Neuronal stem cell (in vitro differentiated cells): ENCODE results near the gene CDH13.

Experiments
- DNase-seq: peaks from one replicate; pipeline ENCODE4 v3.0.0-alpha.2; 2013; ENCODE audit warnings: low spot score
- H2AFZ ChIP-seq: one replicate; pipeline ENCODE4 v1.6.1; 2013; ENCODE audit warnings: mild to moderate bottlenecking, low read length, inconsistent platforms
- H2AK5ac ChIP-seq: 2 replicates; pipeline ENCODE4 v1.6.1; 2013; ENCODE audit warnings: low read depth, mild to moderate bottlenecking, inconsistent platforms, low read length, moderate library complexity, mixed read lengths
- H2BK120ac ChIP-seq: 2 replicates; pipeline ENCODE4 v1.6.1; 2013; ENCODE audit warnings: low read depth, mild to moderate bottlenecking, inconsistent platforms, low read length, moderate library complexity, mixed read lengths
- H2BK12ac ChIP-seq: one replicate; pipeline ENCODE4 v1.6.1; 2013; ENCODE audit warnings: low read length, inconsistent platforms
- H2BK15ac ChIP-seq: 2 replicates; pipeline ENCODE4 v1.6.1; 2013; ENCODE audit warnings: mild to moderate bottlenecking, low read length, inconsistent platforms, mixed read lengths
- H2BK5ac ChIP-seq: one replicate; pipeline ENCODE4 v1.6.1; 2013; ENCODE audit warnings: inconsistent platforms, mild to moderate bottlenecking, low read length, moderate library complexity
- H3K14ac ChIP-seq: one replicate; pipeline ENCODE4 v1.6.1; 2013; ENCODE audit warnings: low read length, inconsistent platforms
- H3K18ac ChIP-seq: 2 replicates; pipeline ENCODE4 v1.6.1; 2013; ENCODE audit warnings: low read length, inconsistent platforms
- H3K23ac ChIP-seq: 2 replicates; pipeline ENCODE4 v1.6.1; 2013; ENCODE audit warnings: low read depth, mild to moderate bottlenecking, mixed read lengths, low read length, inconsistent platforms; ENCODE audit not compliant: poor library complexity
- H3K27ac ChIP-seq: replicated peaks from 3 replicates; pipeline ENCODE4 v1.5.1; 2013; ENCODE audit warnings: low read length, inconsistent platforms
- H3K27me3 ChIP-seq, 3 experiments: 2 replicates each; pipeline ENCODE4 v1.6.1; 2013; ENCODE audit warnings: low read length in 3 of 3, mild to moderate bottlenecking in 2 of 3, inconsistent platforms in 1 of 3, low read depth in 1 of 3, mixed read lengths in 1 of 3, moderate library complexity in 1 of 3; ENCODE audit not compliant: control insufficient read depth in 3 of 3, insufficient read depth in 3 of 3
- H3K36me3 ChIP-seq, 2 donors: replicated peaks in 1 of 2; 2 replicates each; pipeline ENCODE4 v1.6.1; 2013; ENCODE audit warnings: low read length in 2 of 2; ENCODE audit not compliant: control insufficient read depth in 2 of 2, insufficient read depth in 2 of 2
- H3K4ac ChIP-seq: 2 replicates; pipeline ENCODE4 v1.6.1; 2013; ENCODE audit warnings: inconsistent platforms, mild to moderate bottlenecking, low read length, moderate library complexity
- H3K4me1 ChIP-seq, 2 donors: 1 replicate in 1 of 2; 2 replicates in 1 of 2; pipeline ENCODE4 v1.6.1; 2013; ENCODE audit warnings: low read length in 2 of 2, low read depth in 1 of 2; ENCODE audit not compliant: control insufficient read depth in 2 of 2, insufficient read depth in 1 of 2
- H3K4me2 ChIP-seq: one replicate; pipeline ENCODE4 v1.6.1; 2013; ENCODE audit warnings: mild to moderate bottlenecking, low read length, inconsistent platforms; ENCODE audit not compliant: insufficient read depth, poor library complexity, severe bottlenecking
- H3K4me3 ChIP-seq, 2 donors: 2 replicates each; pipeline ENCODE4 v1.5.1; 2013; ENCODE audit warnings: low read length in 2 of 2, mild to moderate bottlenecking in 2 of 2, inconsistent platforms in 1 of 2, moderate library complexity in 1 of 2
- H3K79me1 ChIP-seq: one replicate; pipeline ENCODE4 v1.6.1; 2013; ENCODE audit warnings: low read depth, mild to moderate bottlenecking, inconsistent platforms, low read length, moderate library complexity
- H3K9ac ChIP-seq: one replicate; pipeline ENCODE4 v1.6.1; 2013; ENCODE audit warnings: mild to moderate bottlenecking, low read depth, low read length, inconsistent platforms; ENCODE audit not compliant: poor library complexity
- H3K9me3 ChIP-seq, 2 donors: replicated peaks in 1 of 2; 2 replicates each; pipeline versions ENCODE3 to v1.6.1; 2013; ENCODE audit warnings: low read length in 2 of 2, mild to moderate bottlenecking in 2 of 2, inconsistent platforms in 1 of 2, low read depth in 1 of 2, mixed read lengths in 1 of 2, moderate library complexity in 1 of 2; ENCODE audit not compliant: control insufficient read depth in 2 of 2, insufficient read depth in 1 of 2
- H4K8ac ChIP-seq: one replicate; pipeline ENCODE4 v1.6.1; 2013; ENCODE audit warnings: low read depth, mild to moderate bottlenecking, inconsistent platforms, low read length, moderate library complexity
- H4K91ac ChIP-seq: one replicate; pipeline ENCODE4 v1.6.1; 2013; ENCODE audit warnings: low read length, low read depth, mild to moderate bottlenecking, inconsistent platforms; ENCODE audit not compliant: poor library complexity
- WGBS, 2 donors: extraction: QIAGEN DNeasy Blood & Tissue Kit; methylation state at CpG; one replicate each; pipeline ENCODE4 v1.1.7; 2013; ENCODE audit warnings: missing lambda C conversion rate in 2 of 2, mixed read lengths in 1 of 2; ENCODE audit not compliant: insufficient read length in 2 of 2, insufficient replicate concordance in 1 of 2; ENCODE audit errors: extremely low coverage in 2 of 2; 5-methylcytosine and 5-hydroxymethylcytosine counted together

CDH13 gene

GRCh38 chr16:82651921-82652601 lies 25.3 kb downstream of the CDH13 start:
- no CpG with 5 or more reads among the region's 7 CpGs for WGBS, 2 donors
- no peak overlapping the region for H4K91ac ChIP-seq
- no peak overlapping the region for H3K23ac ChIP-seq
- no peak overlapping the region for H2AK5ac ChIP-seq
- DNase-seq = no peak
- H2BK5ac ChIP-seq = no peak overlapping the region
- no peak overlapping the region for H3K14ac ChIP-seq
- no peaks in the 10 kb centered on the region for H3K27me3 ChIP-seq
- H3K79me1 ChIP-seq = no peaks in the 10 kb centered on the region
- H2BK120ac ChIP-seq = no peak overlapping the region
- H3K4me1 ChIP-seq = peaks cover 0 to 2% of the 10 kb centered on the region in 2 donors
- no peak overlapping the region for H3K9ac ChIP-seq
- no peak overlapping the region for H4K8ac ChIP-seq
- H2BK15ac ChIP-seq = no peak overlapping the region
- no peak overlapping the region for H3K4me2 ChIP-seq
- no peak overlapping the region for H3K27ac ChIP-seq
- no peak overlapping the region for H3K18ac ChIP-seq
- no peak overlapping the region for H3K4ac ChIP-seq
- no peak overlapping the region for H3K4me3 ChIP-seq
- H2BK12ac ChIP-seq = no peak overlapping the region
- H3K36me3 ChIP-seq = no peaks in the 10 kb centered on the region
- no peak overlapping the region for H2AFZ ChIP-seq
- H3K9me3 ChIP-seq = no peaks in the 10 kb centered on the region

GRCh38 chr16:82652826-82653225 lies 26.1 kb downstream of the CDH13 start:
- Histone ChIP-seq H3K27ac (no peak overlapping the region), H3K4me2 (no peak overlapping the region), H2BK120ac (no peak overlapping the region), H3K18ac (no peak overlapping the region), H4K91ac (no peak overlapping the region), H3K4me3 (no peak overlapping the region), H3K79me1 (no peaks in the 10 kb centered on the region), H2BK15ac (no peak overlapping the region), H3K23ac (no peak overlapping the region), H2AFZ (no peak overlapping the region), H3K14ac (no peak overlapping the region), H2AK5ac (no peak overlapping the region), H2BK5ac (no peak overlapping the region), H3K4ac (no peak overlapping the region), H4K8ac (no peak overlapping the region), H3K36me3 (no peaks in the 10 kb centered on the region), H3K9me3 (no peaks in the 10 kb centered on the region), H3K4me1 (peaks cover 0 to 2% of the 10 kb centered on the region in 2 donors), H3K27me3 (no peaks in the 10 kb centered on the region), H3K9ac (no peak overlapping the region), H2BK12ac (no peak overlapping the region)
- WGBS, 2 donors = no CpG with 5 or more reads among the region's 4 CpGs
- no peak for DNase-seq

- Histone ChIP-seq H3K4me3 (no peak overlapping the region), H3K4me1 (peaks cover 0 to 2% of the 10 kb centered on the region in 2 donors), H3K4ac (no peak overlapping the region), H2AK5ac (no peak overlapping the region), H4K8ac (no peak overlapping the region), H3K23ac (no peak overlapping the region), H3K4me2 (no peak overlapping the region), H3K27ac (no peak overlapping the region), H2AFZ (peak overlapping the region; percentile 31), H2BK5ac (no peak overlapping the region), H3K9ac (no peak overlapping the region), H3K79me1 (no peaks in the 10 kb centered on the region), H3K9me3 (no peaks in the 10 kb centered on the region), H3K18ac (no peak overlapping the region), H2BK15ac (no peak overlapping the region), H4K91ac (no peak overlapping the region), H3K36me3 (no peaks in the 10 kb centered on the region), H3K27me3 (no peaks in the 10 kb centered on the region), H2BK12ac (no peak overlapping the region), H2BK120ac (no peak overlapping the region), H3K14ac (no peak overlapping the region)
- DNase-seq = no peak
- WGBS, 2 donors = no CpG with 5 or more reads among the region's 11 CpGs
Measured at GRCh38 chr16:82653550-82654511, 27.1 kb downstream of the CDH13 start.

GRCh38 chr16:82655072-82655714 lies 28.4 kb downstream of the CDH13 start:
- no peak overlapping the region for H2AFZ ChIP-seq
- no peak overlapping the region for H3K4ac ChIP-seq
- no peak overlapping the region for H3K23ac ChIP-seq
- no peaks in the 10 kb centered on the region for H3K27me3 ChIP-seq
- H3K9me3 ChIP-seq = no peaks in the 10 kb centered on the region
- H3K4me1 ChIP-seq = peaks cover 0 to 2% of the 10 kb centered on the region in 2 donors
- H2AK5ac ChIP-seq = no peak overlapping the region
- no peaks in the 10 kb centered on the region for H3K79me1 ChIP-seq
- H4K91ac ChIP-seq = no peak overlapping the region
- H2BK15ac ChIP-seq = no peak overlapping the region
- no peak overlapping the region for H3K4me3 ChIP-seq
- no peak overlapping the region for H3K4me2 ChIP-seq
- no peak overlapping the region for H3K18ac ChIP-seq
- H2BK120ac ChIP-seq = no peak overlapping the region
- H3K36me3 ChIP-seq = no peaks in the 10 kb centered on the region
- peak overlapping the region; percentile 54 for H3K9ac ChIP-seq
- no peak overlapping the region for H3K27ac ChIP-seq
- DNase-seq = no peak
- H2BK5ac ChIP-seq = no peak overlapping the region
- H4K8ac ChIP-seq = no peak overlapping the region
- H2BK12ac ChIP-seq = no peak overlapping the region
- no peak overlapping the region for H3K14ac ChIP-seq
- no CpG with 5 or more reads among the region's 6 CpGs for WGBS, 2 donors
